ENCODE measurements around the gene NEU3. TPM values are rescaled to one million over a fixed set of nuclear protein-coding genes. Genes with fewer than 3 reads are reported as not detected.
"Not testable (repeated sequence)": the region's sequence is repeated elsewhere in the genome, so short reads cannot be mapped to it uniquely, and the experiment has no call there.

NEU3 gene, protein sequence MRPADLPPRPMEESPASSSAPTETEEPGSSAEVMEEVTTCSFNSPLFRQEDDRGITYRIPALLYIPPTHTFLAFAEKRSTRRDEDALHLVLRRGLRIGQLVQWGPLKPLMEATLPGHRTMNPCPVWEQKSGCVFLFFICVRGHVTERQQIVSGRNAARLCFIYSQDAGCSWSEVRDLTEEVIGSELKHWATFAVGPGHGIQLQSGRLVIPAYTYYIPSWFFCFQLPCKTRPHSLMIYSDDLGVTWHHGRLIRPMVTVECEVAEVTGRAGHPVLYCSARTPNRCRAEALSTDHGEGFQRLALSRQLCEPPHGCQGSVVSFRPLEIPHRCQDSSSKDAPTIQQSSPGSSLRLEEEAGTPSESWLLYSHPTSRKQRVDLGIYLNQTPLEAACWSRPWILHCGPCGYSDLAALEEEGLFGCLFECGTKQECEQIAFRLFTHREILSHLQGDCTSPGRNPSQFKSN
- total RNA-seq (2014; rRNA removed; shearing (Covaris generic)), result 7.5 and 12.1 TPM in 2 replicates

DNA sequence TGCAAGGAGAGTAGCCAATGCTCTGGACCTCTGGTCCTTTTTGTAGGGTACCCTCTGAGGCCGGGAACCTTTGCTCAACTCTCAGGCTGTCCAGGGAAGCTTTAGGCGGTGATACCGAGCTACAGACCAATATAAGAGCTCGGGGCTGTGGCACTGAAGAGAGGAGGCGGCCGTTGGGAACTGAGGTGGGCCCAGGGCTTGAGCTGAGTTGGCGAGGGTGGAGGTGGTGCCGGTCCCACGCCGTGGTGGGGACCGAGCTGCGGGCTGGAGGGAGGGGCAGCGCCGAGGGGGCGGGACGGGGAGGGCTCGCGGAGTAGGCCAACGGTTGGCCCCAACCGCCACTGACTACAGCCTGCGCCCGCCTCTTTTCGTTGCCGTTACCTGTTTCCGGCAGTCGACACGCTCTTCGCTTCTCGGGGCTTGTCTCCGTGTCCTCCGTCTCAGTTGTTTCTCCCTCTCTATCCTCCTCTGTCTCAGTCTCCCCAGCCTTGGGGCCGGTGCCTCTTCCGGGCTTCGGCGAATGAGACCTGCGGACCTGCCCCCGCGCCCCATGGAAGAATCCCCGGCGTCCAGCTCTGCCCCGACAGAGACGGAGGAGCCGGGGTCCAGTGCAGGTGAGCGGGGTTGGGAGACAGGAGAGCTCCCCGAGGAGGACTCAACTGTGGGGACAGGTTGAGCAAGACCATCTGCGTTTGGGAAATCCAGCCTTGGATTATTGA, at the start of gene NEU3:
Gene NEU3, plus strand, starts transcription at position 393 of the 719 bp plus-strand sequence. Its CDS starts 128 bp downstream, at position 521.
- DNase-seq (ENCODE audit: low spot score), result peak; percentile 82

DNA sequence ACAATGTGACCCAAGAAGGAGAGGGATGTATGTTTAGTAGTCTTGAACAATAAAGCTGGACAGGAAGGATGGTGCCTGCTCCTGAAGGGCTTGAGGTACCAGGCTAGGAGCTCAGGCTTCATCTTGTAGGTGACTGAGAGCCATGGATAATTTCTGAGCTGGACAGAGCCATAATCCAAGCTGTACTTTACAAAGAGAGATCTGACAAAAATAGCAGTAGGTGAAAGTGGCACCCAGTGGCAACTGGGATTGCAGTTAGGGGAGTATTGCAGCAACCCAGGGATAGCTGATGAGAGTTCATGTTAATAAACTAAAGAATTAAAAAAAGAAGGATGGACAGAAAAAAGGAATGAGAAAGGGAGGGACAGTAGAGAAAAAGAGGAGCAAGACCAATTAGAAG, 47.2 kb upstream of the NEU3 start:
- no peak for DNase-seq (ENCODE audit: low spot score)

- no peak for DNase-seq (ENCODE audit: low spot score)
Measured at GRCh38 chr11:74942073-74942759, 46.5 kb upstream of the NEU3 start.

DNA sequence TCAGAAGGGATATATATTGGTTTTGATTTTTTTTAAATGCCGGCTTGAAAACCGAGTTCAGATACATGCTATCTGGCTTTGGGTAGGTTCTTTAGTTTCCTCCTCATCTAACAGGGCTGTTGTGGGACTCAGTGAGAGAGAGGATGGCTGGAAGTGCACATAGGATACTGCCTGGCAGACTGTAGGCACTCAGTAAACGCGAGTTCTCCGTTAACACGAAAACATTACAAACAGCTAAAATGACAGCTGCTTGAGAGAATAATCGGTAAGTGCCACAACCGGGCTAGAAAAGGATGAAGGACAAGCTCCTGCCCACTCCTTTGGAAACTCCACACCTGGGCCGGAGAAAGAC, 40.2 kb upstream of the NEU3 start:
- peak; percentile 24 for DNase-seq (ENCODE audit: low spot score)

DNA sequence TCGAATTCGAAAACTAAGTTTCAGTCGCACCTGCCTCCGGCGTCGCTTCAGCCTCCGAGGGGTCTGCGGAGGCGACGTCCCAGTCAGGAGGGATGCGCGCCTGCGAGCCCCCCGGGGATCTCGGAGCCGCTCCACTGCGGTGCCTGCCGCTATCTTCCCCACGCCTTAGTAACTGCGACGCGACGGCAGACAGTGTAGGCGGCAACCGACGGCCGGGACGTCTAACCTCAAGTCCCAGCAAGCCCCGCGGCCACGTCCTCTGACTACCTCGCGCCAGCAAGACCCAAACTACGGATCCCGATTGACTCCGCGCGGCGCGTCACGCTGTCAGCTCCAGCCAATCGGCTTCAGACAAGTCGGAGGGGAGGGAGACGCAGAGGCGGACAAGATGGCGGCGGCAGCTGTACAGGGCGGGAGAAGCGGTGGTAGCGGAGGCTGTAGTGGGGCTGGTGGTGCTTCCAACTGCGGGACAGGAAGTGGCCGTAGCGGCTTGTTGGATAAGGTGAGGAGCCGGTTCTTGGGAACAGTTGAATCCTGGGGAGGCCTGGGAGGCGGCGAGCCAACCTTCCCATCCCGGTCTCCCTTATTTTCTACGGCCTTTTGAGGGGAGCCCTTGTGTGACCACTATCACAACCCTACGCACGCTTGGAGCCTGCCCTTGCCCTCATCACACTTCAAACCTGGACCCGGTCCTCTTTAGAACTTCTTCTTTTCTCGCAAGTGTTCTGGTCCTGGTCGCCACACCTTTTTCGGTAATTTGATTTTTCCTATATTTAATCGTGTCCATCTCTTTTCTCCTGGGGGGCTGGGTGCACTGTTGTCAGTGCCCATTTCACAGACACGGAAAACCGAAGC, 39.6 kb upstream of the NEU3 start, which contains the start of the genes SPCS2 and XRRA1:
Gene SPCS2, plus strand, starts transcription at position 369 of the 855 bp plus-strand sequence. Its CDS starts 20 bp downstream, at position 389.
Gene XRRA1, minus strand, starts transcription at position 194 of the 855 bp plus-strand sequence. CDS start 8,213 bp downstream, outside the sequence.
- peak; percentile 95 for DNase-seq (ENCODE audit: low spot score)

GRCh38 chr11:74949753-74950137, 39.0 kb upstream of the NEU3 start:
- no peak for DNase-seq (ENCODE audit: low spot score)

- DNase-seq (ENCODE audit: low spot score), result no peak
Measured at GRCh38 chr11:74950374-74950969, 38.3 kb upstream of the NEU3 start.

- no peak for DNase-seq (ENCODE audit: low spot score)
Measured at GRCh38 chr11:74951226-74951625, 37.5 kb upstream of the NEU3 start.

- DNase-seq (ENCODE audit: low spot score), result no peak
Measured at GRCh38 chr11:74952752-74953151, 36.0 kb upstream of the NEU3 start.

- no peak for DNase-seq (ENCODE audit: low spot score)
Measured at GRCh38 chr11:74953451-74953850, 35.3 kb upstream of the NEU3 start.

GRCh38 chr11:74954199-74954598, 34.5 kb upstream of the NEU3 start:
- DNase-seq (ENCODE audit: low spot score), result no peak

DNA sequence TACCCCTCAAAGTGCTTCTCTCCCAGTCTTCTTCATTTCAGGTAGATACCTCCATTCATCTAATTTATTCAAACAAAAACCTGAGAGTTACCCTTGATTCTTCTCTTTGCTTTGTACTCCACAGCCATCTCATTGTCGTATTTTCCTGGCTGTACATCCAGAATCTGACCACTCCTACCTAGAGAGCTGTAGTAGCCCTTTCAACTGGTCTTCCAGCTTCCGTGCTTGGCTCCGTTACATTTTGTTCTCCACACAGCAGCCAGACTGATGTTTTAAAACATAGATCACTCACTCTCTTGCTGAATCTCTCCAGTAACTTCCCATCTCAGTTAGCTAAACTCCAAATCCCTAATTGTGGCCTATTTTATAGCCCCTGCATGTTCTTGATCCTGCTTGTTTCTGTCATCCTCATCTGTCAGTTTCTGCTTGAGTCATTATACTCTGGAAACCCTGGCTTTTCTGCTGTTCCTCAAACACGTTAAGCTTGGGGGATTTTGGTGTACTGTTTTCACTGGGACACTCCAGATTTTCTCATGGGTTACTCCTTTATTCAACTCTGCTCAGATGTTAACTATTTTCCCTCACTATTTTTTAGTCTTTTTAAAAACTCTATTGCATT, 32.2 kb upstream of the NEU3 start:
- no peak for DNase-seq (ENCODE audit: low spot score)

GRCh38 chr11:74957937-74958629, 30.6 kb upstream of the NEU3 start:
- DNase-seq (ENCODE audit: low spot score), result no peak

DNA sequence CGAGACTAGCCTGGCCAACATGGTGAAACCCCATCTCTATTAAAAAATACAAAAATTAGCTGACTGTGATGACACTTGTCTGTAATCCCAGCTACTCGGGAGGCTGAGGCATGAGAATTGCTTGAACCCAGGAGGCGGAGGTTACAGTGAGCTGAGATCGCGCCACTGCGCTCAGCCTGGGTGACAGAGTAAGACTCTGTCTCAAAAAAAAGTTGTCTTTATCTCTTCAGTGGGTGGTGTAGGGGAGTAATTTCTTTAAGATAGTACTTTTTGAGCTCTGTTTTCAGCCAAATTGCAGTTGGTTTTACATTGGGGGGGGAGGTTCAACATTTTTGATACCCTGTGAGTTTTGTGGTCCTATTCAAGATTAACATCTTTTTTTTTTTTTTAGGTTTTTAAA, 28.6 kb upstream of the NEU3 start:
- DNase-seq (ENCODE audit: low spot score), result not testable (repeated sequence)

- DNase-seq (ENCODE audit: low spot score), result peak; percentile 59
Measured at GRCh38 chr11:74966651-74967050, 22.1 kb upstream of the NEU3 start.

DNA sequence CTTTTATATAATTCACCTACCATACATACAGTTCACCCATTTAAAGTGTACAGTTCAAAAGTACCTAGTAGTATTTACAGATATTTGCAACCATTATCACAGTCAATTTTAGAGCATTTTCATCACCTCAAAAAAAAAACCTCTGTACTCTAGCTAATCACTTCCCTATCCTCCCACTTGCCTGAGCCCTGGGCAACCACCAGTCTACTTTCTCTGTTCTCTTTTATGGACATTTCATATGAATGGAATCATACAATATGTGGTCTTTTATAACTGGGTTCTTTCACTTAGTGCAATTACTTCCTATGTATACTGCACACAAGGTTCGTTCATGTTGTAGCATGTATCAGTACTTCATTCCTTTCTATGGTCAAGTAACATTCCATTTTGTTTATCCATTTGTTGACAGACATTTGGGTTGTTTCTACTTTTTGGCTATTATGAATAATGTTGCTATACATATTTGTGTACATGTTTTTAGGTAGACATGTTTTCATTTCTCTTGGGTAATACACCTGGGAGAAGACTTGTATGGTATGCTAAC, 17.8 kb upstream of the NEU3 start:
- DNase-seq (ENCODE audit: low spot score), result no peak

DNA sequence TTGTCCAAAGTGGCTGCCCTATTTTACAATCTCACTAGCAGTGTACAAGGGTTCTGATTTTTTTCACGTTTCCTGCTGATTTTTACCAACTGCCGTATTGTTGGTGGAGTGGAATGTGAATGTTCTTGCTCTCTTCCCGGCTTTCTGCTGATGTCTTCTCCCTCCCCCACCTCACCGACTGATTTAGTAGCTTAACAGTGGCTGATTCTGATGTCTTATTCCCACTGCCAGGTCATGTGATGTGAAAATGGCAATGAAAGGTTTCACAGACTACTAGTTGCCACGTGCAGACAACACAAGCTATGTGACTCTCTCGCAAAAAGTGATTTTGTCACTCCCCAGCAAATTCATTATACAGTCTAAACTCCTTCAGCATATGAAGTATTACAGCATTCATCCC, 17.3 kb upstream of the NEU3 start:
- DNase-seq (ENCODE audit: low spot score), result no peak

DNA sequence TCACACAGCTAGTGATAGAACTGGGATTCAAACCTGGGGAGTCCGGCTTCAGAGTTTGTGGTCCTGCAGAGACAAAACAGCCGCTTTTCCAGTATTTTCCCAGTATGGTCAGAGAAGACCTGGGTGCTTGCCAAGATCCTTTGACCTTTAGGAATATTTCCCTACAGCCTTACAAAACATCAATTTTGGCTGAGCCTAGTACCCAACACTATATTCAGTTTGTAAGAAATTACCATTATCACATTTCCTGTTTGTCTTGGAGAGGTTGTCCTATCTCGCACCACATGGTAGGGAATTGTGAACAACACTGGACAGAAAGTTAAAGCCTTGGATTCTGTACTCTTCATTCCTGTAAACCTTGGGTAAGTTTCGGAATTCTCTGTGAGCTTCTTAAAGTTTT, 10.7 kb upstream of the NEU3 start:
- DNase-seq (ENCODE audit: low spot score), result no peak

- no peak for DNase-seq (ENCODE audit: low spot score)
Measured at GRCh38 chr11:74980634-74981033, 8.1 kb upstream of the NEU3 start.

Data from A172 (cell line).